Karpas-422 (cell line): Measurements from ENCODE around the gene GRIK5. TPM values are rescaled to one million over a fixed set of nuclear protein-coding genes. Genes with fewer than 3 reads are reported as not detected.

Experiments used
- DNase-seq: peaks from one replicate; pipeline ENCODE4 v3.0.0-alpha.2; 2015
- H2AFZ ChIP-seq: fragments of 200-600 bp; sonication (generic); 2 replicates; pipeline ENCODE4 v1.6.1; 2014; ENCODE audit warnings: antibody characterized with exemption, low read length, mixed read lengths
- H3K27ac ChIP-seq: fragments of 200-600 bp; sonication (generic); 2 replicates; pipeline ENCODE4 v1.5.1; 2014; ENCODE audit warnings: mild to moderate bottlenecking, low read length, moderate library complexity
- H3K27me3 ChIP-seq: fragments of 200-600 bp; sonication (generic); 2 replicates; pipeline ENCODE4 v1.6.1; 2014; ENCODE audit warnings: low read length, mixed read lengths
- H3K36me3 ChIP-seq: fragments of 200-600 bp; sonication (generic); 2 replicates; pipeline ENCODE4 v1.6.1; 2014; ENCODE audit warnings: low read length, mixed read lengths; ENCODE audit not compliant: insufficient read depth
- H3K4me1 ChIP-seq: fragments of 200-600 bp; sonication (generic); 2 replicates; pipeline ENCODE4 v1.6.1; 2014; ENCODE audit warnings: mild to moderate bottlenecking, low read length, mixed read lengths
- H3K4me2 ChIP-seq: fragments of 200-600 bp; sonication (generic); 2 replicates; pipeline ENCODE4 v1.6.1; 2014; ENCODE audit warnings: low read length, low read depth, mild to moderate bottlenecking; ENCODE audit not compliant: poor library complexity, severe bottlenecking
- H3K4me3 ChIP-seq: fragments of 200-600 bp; sonication (generic); 2 replicates; pipeline ENCODE4 v1.5.1; 2014; ENCODE audit warnings: mild to moderate bottlenecking, antibody characterized with exemption, low read length, mixed read lengths
- H3K79me2 ChIP-seq: fragments of 200-600 bp; sonication (generic); 2 replicates; pipeline ENCODE4 v1.6.1; 2014; ENCODE audit warnings: mild to moderate bottlenecking, low read length, mixed read lengths
- H3K9ac ChIP-seq: fragments of 200-600 bp; sonication (generic); 2 replicates; pipeline ENCODE4 v1.6.0; 2014; ENCODE audit warnings: low read length
- H3K9me2 ChIP-seq: fragments of 200-600 bp; sonication (generic), shearing (Covaris generic); replicated peaks from 2 replicates; pipeline ENCODE4 v1.6.0; 2014; ENCODE audit warnings: mild to moderate bottlenecking, low read length, moderate library complexity; ENCODE audit not compliant: insufficient read depth
- H3K9me3 ChIP-seq: fragments of 300-700, 200-600 bp; sonication (generic); 2 replicates; pipeline ENCODE4 v1.6.1; 2014; ENCODE audit warnings: low read length, mixed read lengths
- H4K20me1 ChIP-seq: fragments of 200-600 bp; sonication (generic); 2 replicates; pipeline ENCODE4 v1.6.1; 2014; ENCODE audit warnings: mild to moderate bottlenecking, antibody characterized with exemption, low read length, low read depth; ENCODE audit not compliant: insufficient read depth
- total RNA-seq: library from RNA; depleted of rRNA; stranded (reverse); fragments of >200 nt; shearing (Covaris generic); gene quantifications from 2 replicates; pipeline ENCODE4 v1.2.3, GENCODE V29; 2014; ENCODE audit warnings: low replicate concordance

Gene GRIK5
- total RNA-seq, 1 experiment from 2014 or later: 0.07 TPM

- H3K79me2 ChIP-seq: peaks cover 33% of the 10 kb centered on the region
- H3K9me3 ChIP-seq: no peaks in the 10 kb centered on the region
- no peak overlapping the region for H3K4me3 ChIP-seq
- H3K4me1 ChIP-seq: peaks cover 22% of the 10 kb centered on the region
- no peaks in the 10 kb centered on the region for H3K27me3 ChIP-seq
- H4K20me1 ChIP-seq: peaks cover 53% of the 10 kb centered on the region
- peak overlapping the region; percentile 90 for H3K4me2 ChIP-seq
- H3K27ac ChIP-seq: no peak overlapping the region
- peaks cover 9% of the 10 kb centered on the region; the same call in 1 of the 2 replicates for H3K36me3 ChIP-seq
- H2AFZ ChIP-seq: no peak overlapping the region
- H3K9ac ChIP-seq: no peak overlapping the region
- no peak for DNase-seq
- no peaks in the 10 kb centered on the region for H3K9me2 ChIP-seq
These were observed 8.1 kb upstream of the GRIK5 start for GRCh38 chr19:42078058-42078457.

- Histone ChIP-seq H3K36me3 (peaks cover 9% of the 10 kb centered on the region; the same call in 1 of the 2 replicates), H3K9ac (peak overlapping the region; percentile 96), H3K79me2 (peaks cover 33% of the 10 kb centered on the region), H3K4me1 (peaks cover 22% of the 10 kb centered on the region), H3K27ac (peak overlapping the region; percentile 80), H3K9me3 (no peaks in the 10 kb centered on the region), H4K20me1 (peaks cover 46% of the 10 kb centered on the region), H2AFZ (no peak overlapping the region), H3K27me3 (no peaks in the 10 kb centered on the region), H3K4me3 (peak overlapping the region; percentile 83), H3K9me2 (no peaks in the 10 kb centered on the region), H3K4me2 (peak overlapping the region; percentile 90)
- DNase-seq: peak; percentile 91
These were observed 6.5 kb upstream of the GRIK5 start for GRCh38 chr19:42076380-42076944.

- peak within 1 kb of the TSS; percentile 85; the same call in 1 of the 2 replicates for H2AFZ ChIP-seq
- H3K4me2 ChIP-seq: peak within 1 kb of the TSS; percentile 99
- peak within 1 kb of the TSS; percentile 99 for H3K4me3 ChIP-seq
- peak within 1 kb of the TSS; percentile 100 for H3K9ac ChIP-seq
- H3K27ac ChIP-seq: peak within 1 kb of the TSS; percentile 86
- no peaks in the 10 kb centered on the region for H3K27me3 ChIP-seq
- peaks cover 22% of the 10 kb centered on the region for H3K4me1 ChIP-seq
- H3K9me3 ChIP-seq: no peaks in the 10 kb centered on the region
- peaks cover 9% of the 10 kb centered on the region; the same call in 1 of the 2 replicates for H3K36me3 ChIP-seq
- H3K9me2 ChIP-seq: no peaks in the 10 kb centered on the region
- peaks cover 40% of the 10 kb centered on the region for H4K20me1 ChIP-seq
- peak; percentile 100 for DNase-seq
- H3K79me2 ChIP-seq: peaks cover 33% of the 10 kb centered on the region
These were observed 5.8 kb upstream of the GRIK5 start, which contains the start of gene ZNF574 for GRCh38 chr19:42075616-42076379. Gene ZNF574 (plus strand): TSS chr19:42076166. CDS start chr19:42078607, 2,441 bp downstream.

GRCh38 chr19:42075364-42075615 lies 5.3 kb upstream of the GRIK5 start:
- Histone ChIP-seq H4K20me1 (peaks cover 34% of the 10 kb centered on the region), H2AFZ (peak overlapping the region; percentile 85; the same call in 1 of the 2 replicates), H3K27me3 (no peaks in the 10 kb centered on the region), H3K36me3 (peaks cover 9% of the 10 kb centered on the region; the same call in 1 of the 2 replicates), H3K9me2 (no peaks in the 10 kb centered on the region), H3K9ac (peak overlapping the region; percentile 100), H3K79me2 (peaks cover 33% of the 10 kb centered on the region), H3K4me2 (peak overlapping the region; percentile 99), H3K4me1 (peaks cover 22% of the 10 kb centered on the region), H3K4me3 (peak overlapping the region; percentile 99), H3K9me3 (no peaks in the 10 kb centered on the region), H3K27ac (peak overlapping the region; percentile 86)
- DNase-seq: no peak

- no peak overlapping the region for H2AFZ ChIP-seq
- peak; percentile 69 for DNase-seq
- peak overlapping the region; percentile 99 for H3K4me3 ChIP-seq
These were observed 4.7 kb upstream of the GRIK5 start for GRCh38 chr19:42074513-42075363.

GRCh38 chr19:42071247-42071646 lies 1.2 kb upstream of the GRIK5 start:
- Histone ChIP-seq H3K9me2 (no peaks in the 10 kb centered on the region), H3K4me1 (peaks cover 11% of the 10 kb centered on the region), H3K27me3 (no peaks in the 10 kb centered on the region), H3K36me3 (no peaks in the 10 kb centered on the region), H2AFZ (no peak overlapping the region), H3K79me2 (peaks cover under 1% of the 10 kb centered on the region), H3K27ac (no peak overlapping the region), H4K20me1 (no peaks in the 10 kb centered on the region), H3K4me3 (no peak overlapping the region), H3K9ac (no peak overlapping the region), H3K9me3 (no peaks in the 10 kb centered on the region), H3K4me2 (no peak overlapping the region)
- DNase-seq: no peak

More at GRCh38 chr19:42074513-42075363, 4.7 kb upstream of the GRIK5 start:
- peaks cover 33% of the 10 kb centered on the region for H3K79me2 ChIP-seq
- H3K9me2 ChIP-seq: no peaks in the 10 kb centered on the region
- H3K9ac ChIP-seq: peak overlapping the region; percentile 100
- H3K4me1 ChIP-seq: peaks cover 22% of the 10 kb centered on the region
- peaks cover 9% of the 10 kb centered on the region; the same call in 1 of the 2 replicates for H3K36me3 ChIP-seq
- H3K27ac ChIP-seq: peak overlapping the region; percentile 86
- no peaks in the 10 kb centered on the region for H3K27me3 ChIP-seq
- peak overlapping the region; percentile 99 for H3K4me2 ChIP-seq
- peaks cover 31% of the 10 kb centered on the region for H4K20me1 ChIP-seq
- no peaks in the 10 kb centered on the region for H3K9me3 ChIP-seq

GRCh38 chr19:42068756-42069571 lies 1.0 kb downstream of the GRIK5 start:
- Histone ChIP-seq H4K20me1 (no peaks in the 10 kb centered on the region), H3K9me3 (no peaks in the 10 kb centered on the region), H3K9ac (no peak overlapping the region), H3K4me1 (no peaks in the 10 kb centered on the region), H3K4me3 (no peak overlapping the region), H3K36me3 (no peaks in the 10 kb centered on the region), H2AFZ (no peak overlapping the region), H3K4me2 (no peak overlapping the region), H3K27ac (no peak overlapping the region), H3K9me2 (no peaks in the 10 kb centered on the region), H3K27me3 (no peaks in the 10 kb centered on the region), H3K79me2 (no peaks in the 10 kb centered on the region)
- no peak for DNase-seq
